CD4-positive, alpha-beta T cell treated with Interleukin-12 subunit alpha and Interleukin-12 subunit beta, for 1 hour (primary cell): ENCODE measurements around the gene SNURF.
"Not testable (repeated sequence)": the region's sequence is repeated elsewhere in the genome, so short reads cannot be mapped to it uniquely, and the experiment has no call there.

Source experiments
- DNase-seq: peaks from one replicate; pipeline ENCODE4 v3.0.0-alpha.2; 2020

The SNURF gene

GRCh38 chr15:24971772-24972171 is 17.0 kb downstream of the SNURF start:
- DNase-seq, result no peak

GRCh38 chr15:24972707-24973106 is 17.9 kb downstream of the SNURF start:
- not testable (repeated sequence) for DNase-seq

GRCh38 chr15:24976932-24977331 is 22.1 kb downstream of the SNURF start:
- DNase-seq, result no peak

GRCh38 chr15:24977686-24978085 is 22.9 kb downstream of the SNURF start:
- no peak for DNase-seq

- no peak for DNase-seq
Measured at GRCh38 chr15:24985224-24985623, 30.4 kb downstream of the SNURF start.

- DNase-seq, result no peak
Measured at GRCh38 chr15:24986653-24987052, 31.9 kb downstream of the SNURF start.
